GM10847 (cell line): ENCODE data around the gene TJP3.

ENCODE experiments used
- POLR2A ChIP-seq: IDR thresholded peaks from 2 replicates; pipeline ENCODE4 v1.6.1; 2011; ENCODE audit not compliant: insufficient read length; ENCODE audit errors: extremely low read depth

TJP3 gene

DNA sequence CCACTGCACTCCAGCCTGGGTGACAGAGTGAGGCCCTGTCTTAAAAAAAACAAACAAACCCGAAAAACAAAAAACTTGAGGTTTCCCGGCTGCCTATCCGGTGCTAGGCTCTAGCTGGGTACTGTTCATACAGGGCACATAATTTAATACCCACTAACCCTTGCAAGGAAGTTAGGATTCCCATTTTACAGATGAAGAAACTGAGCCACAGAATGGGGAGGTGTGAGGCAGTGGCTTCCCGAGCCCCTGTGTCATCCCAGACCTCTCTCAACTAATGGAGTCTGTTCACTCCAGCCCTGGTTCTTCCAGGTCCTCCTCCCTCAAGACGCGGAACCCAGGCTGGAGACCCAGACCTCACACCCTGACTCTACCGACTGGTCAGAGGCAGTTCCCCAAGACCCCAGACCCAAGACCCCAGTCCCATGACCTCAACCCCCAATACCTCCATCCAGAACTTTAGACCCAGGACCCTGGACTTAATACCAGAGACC is 52.7 kb downstream of the TJP3 start:
- no peak for TF ChIP-seq POLR2A

GRCh38 chr19:3761382-3762129 is 53.4 kb downstream of the TJP3 start, which contains the start of gene APBA3:
APBA3 (minus strand) TSS chr19:3761692; CDS start chr19:3760264, 1,428 bp downstream.
- peak; percentile 90 for TF ChIP-seq POLR2A

- no peak for TF ChIP-seq POLR2A
These were observed 53.9 kb downstream of the TJP3 start for GRCh38 chr19:3762130-3762473.

GRCh38 chr19:3762501-3763459 is 54.6 kb downstream of the TJP3 start, which contains the start of gene MRPL54:
MRPL54 (plus strand) TSS chr19:3762682; CDS start chr19:3762701, 19 bp downstream.
- peak; percentile 71 for TF ChIP-seq POLR2A

- TF ChIP-seq POLR2A, result no peak
These were observed 56.9 kb downstream of the TJP3 start for GRCh38 chr19:3765121-3765520.

GRCh38 chr19:3766520-3766919 is 58.3 kb downstream of the TJP3 start:
- TF ChIP-seq POLR2A, result no peak

- no peak for TF ChIP-seq POLR2A
These were observed 58.9 kb downstream of the TJP3 start for GRCh38 chr19:3767050-3767449.

DNA sequence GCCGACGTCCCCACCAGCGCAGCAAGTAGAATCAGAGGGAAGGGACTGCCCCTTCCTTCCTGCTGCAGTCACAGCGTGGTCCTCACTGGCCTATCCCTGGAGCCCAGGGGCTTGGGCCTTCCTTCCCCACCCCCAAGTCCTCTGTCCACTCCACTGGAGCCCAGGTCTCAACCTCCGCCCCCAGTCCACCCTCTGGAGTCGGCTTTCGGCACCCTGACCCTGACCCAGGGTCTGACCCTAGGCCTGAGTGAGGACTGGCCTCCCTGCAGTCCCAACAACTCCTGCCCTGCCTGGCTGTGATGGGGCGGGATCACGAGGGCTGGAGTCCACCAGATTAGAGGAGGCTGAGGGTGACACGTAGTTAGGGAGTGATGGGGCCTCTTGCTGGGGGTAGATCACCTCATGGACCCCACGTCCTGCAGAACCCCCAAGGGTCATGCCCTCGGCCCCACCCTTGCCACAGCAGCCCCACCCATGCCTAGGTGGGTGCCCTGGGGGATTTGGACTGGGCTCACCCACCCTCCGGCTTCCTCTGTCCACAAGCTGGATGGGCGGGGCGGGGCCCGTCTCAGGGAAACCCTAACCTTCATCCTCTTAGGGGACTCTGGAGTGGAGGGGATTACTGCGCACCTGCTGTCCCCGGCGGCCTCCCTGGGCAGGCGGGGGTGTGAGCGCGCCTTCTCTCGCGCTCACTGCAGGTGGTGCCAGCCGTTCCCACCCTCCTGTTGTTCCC is 60.0 kb downstream of the TJP3 start:
- no peak for TF ChIP-seq POLR2A

DNA sequence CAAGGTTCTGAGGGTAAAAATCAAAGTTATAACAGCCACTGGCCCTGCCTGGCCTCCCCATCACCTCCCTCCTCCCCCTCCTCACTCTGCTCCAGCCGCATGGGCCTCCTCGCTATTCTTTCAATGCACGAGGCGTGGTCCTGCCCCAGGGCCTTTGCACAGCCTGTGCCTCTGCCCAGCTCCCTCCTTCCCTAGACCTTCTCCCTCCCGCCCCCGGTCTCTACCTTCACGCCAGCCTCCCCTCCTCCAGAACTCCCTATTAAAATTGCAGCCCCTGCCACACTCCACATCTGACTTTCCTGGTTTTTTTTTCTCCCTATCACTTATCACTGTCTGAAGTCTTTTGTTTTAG is 60.5 kb downstream of the TJP3 start:
- TF ChIP-seq POLR2A, result no peak

DNA sequence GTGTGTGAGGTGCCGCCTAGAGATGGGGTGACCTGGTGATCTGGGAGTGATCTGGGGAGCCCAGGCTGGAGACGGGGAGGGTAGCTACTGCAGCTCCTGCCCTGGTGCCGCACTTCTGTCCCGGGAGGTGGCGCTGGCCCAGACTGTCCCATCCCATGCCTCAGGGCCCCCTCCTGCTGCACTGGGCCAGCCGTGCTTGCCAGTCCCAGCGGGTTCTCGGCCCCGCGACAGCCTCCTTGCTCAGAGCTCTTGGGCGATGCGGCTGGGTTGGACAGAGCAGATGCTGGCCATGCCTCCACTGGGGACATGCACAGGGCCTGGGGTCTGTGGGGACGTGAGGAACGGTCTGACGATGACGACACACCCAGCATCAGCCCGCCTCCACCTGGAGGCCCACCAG is 61.3 kb downstream of the TJP3 start:
- no peak for TF ChIP-seq POLR2A

DNA sequence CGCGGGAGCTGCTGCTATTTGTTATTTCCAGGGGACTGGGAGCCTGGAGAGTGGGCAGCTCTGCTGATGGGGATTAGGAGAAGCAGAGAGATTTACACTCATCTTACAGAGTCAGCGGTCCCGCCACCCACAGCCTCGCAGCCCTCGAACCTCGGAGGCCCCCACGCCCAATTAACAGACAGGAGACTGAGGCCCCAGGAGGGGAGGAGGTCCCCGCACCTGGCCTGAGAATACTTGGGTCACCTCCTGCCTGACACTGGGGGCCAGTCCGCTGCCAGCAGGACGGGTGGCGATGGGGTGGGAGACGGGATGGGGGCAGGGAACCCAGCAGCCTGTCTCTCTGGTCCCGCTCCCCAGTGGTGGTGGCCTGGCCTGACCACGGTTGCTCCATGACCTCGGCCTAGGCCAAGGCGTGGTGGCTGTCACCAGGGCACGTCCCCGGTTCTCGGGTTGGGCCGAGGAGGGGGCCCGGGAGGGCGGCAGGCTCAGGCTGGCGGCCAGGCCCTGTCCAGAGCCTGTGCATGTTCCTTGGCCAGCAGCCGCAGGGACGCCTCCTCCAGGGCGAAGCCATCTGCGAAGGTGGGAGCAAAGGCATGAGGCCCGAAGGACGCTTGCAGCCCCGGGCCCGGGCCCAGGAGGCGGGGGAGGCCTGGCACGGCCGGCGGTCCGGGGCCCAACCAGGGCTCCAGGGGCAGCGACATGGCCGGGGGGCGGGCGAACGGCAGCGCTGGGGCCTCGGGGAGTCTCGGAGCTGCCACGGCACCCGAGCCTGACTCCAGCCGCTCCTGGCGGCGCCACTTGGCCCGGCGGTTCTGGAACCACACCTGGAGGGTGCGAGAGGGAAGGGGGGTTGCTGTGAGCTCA is 62.2 kb downstream of the TJP3 start:
- no peak for TF ChIP-seq POLR2A

DNA sequence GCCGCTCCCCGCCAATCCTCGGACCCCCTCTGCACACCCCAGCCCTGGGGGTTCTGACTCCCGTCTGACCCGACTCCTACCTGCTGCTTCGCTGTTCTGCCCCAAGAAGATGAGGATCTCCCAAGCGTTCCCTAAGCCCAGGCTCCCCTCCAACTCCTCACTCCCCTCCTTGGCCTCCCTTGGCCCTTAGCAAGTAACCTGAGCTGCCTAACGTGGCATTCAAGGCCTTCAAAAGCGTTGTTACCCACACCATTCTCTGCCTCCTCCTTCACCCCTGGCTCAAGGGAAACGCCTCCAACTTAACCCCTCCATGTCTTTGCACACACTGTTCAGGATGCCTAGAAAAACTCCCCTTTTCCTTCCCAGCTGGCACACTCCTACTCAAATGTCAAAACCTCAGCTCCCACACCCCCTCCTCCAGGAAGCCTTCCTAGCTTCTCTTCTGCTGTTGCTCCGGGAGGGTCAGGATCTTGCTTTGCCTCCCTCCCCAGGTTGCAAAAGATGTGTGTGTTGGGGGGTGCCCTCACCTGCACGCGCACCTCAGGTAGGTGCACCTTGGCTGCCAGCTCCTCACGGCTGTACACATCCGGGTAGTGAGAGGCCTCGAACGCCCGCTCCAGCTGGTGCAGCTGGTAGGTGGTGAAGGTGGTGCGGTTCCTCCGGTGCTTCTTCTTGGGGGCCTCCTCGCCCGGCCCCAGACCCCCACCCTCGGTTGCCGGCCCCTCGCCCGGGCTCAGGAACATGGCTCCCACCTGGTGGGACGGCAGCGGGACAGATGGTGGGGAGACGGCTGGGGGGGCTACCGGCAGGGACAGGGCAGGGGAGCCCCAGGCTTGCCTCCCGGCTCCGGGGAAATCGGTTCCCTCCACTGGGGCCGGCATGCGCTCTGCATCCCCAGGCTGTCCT is 63.1 kb downstream of the TJP3 start:
- no peak for TF ChIP-seq POLR2A

- no peak for TF ChIP-seq POLR2A
These were observed 63.8 kb downstream of the TJP3 start, which contains the start of gene RAX2 for GRCh38 chr19:3771906-3772455. RAX2 (minus strand) TSS chr19:3772228; CDS start chr19:3771742, 486 bp downstream.
